GM12873 (cell line): ENCODE data around the gene RAC2.

Source experiments
- CTCF ChIP-seq: IDR thresholded peaks from 2 replicates; pipeline ENCODE4 v1.5.1; 2012; ENCODE audit warnings: low read depth, mild to moderate bottlenecking, moderate library complexity, low read length, control low read depth; ENCODE audit not compliant: insufficient read depth; ENCODE audit errors: missing control alignments

Gene RAC2

GRCh38 chr22:37275134-37275533 lies 31.1 kb upstream of the RAC2 start:
- no peak for TF ChIP-seq CTCF

GRCh38 chr22:37274380-37274862 lies 30.4 kb upstream of the RAC2 start:
- peak; percentile 27 for TF ChIP-seq CTCF

- TF ChIP-seq CTCF, result no peak
Observed at GRCh38 chr22:37273846-37274225, 29.8 kb upstream of the RAC2 start.

GRCh38 chr22:37273126-37273845 lies 29.2 kb upstream of the RAC2 start:
- no peak for TF ChIP-seq CTCF

GRCh38 chr22:37270928-37271650 lies 27.0 kb upstream of the RAC2 start:
- TF ChIP-seq CTCF, result no peak

GRCh38 chr22:37269936-37270678 lies 26.0 kb upstream of the RAC2 start:
- TF ChIP-seq CTCF, result no peak
